Hepatocyte (in vitro differentiated cells): ENCODE measurements around the gene PNPLA2. TPM values are rescaled to one million over a fixed set of nuclear protein-coding genes. Genes with fewer than 3 reads are reported as not detected.

ENCODE experiments used
- DNase-seq: peaks from one replicate; pipeline ENCODE4 v3.0.0-alpha.2; 2016; ENCODE audit warnings: low spot score
- H2AFZ ChIP-seq: fragments of 200-600 bp; sonication (generic); 2 replicates; pipeline ENCODE4 v1.6.0; 2016; ENCODE audit warnings: antibody characterized with exemption, mild to moderate bottlenecking
- H3K27ac ChIP-seq: fragments of 200-600 bp; sonication (generic); 2 replicates; pipeline ENCODE4 v1.5.1; 2016; ENCODE audit warnings: mild to moderate bottlenecking
- H3K27me3 ChIP-seq: fragments of 200-600 bp; sonication (generic); 2 replicates; pipeline ENCODE4 v1.6.1; 2016
- H3K36me3 ChIP-seq: fragments of 200-600 bp; sonication (generic); replicated peaks from 2 replicates; pipeline ENCODE4 v1.5.1; 2016; ENCODE audit warnings: low read depth; ENCODE audit not compliant: insufficient read depth
- H3K4me1 ChIP-seq: fragments of 200-600 bp; sonication (generic); 2 replicates; pipeline ENCODE4 v1.5.1; 2016; ENCODE audit warnings: mild to moderate bottlenecking, moderate library complexity; ENCODE audit not compliant: insufficient read depth
- H3K4me2 ChIP-seq: fragments of 200-600 bp; sonication (generic); 2 replicates; pipeline ENCODE4 v1.6.0; 2016
- H3K4me3 ChIP-seq: fragments of 200-600 bp; sonication (generic); 2 replicates; pipeline ENCODE4 v1.5.1; 2016; ENCODE audit warnings: mild to moderate bottlenecking
- H3K79me2 ChIP-seq: fragments of 200-600 bp; sonication (generic); 2 replicates; pipeline ENCODE4 v1.6.0; 2017; ENCODE audit warnings: mild to moderate bottlenecking
- H3K9me2 ChIP-seq: fragments of 200-600 bp; sonication (generic); replicated peaks from 2 replicates; pipeline ENCODE4 v1.6.0; 2017; ENCODE audit warnings: mild to moderate bottlenecking; ENCODE audit not compliant: insufficient read depth
- H3K9me3 ChIP-seq: fragments of 200-600 bp; sonication (generic); 2 replicates; pipeline ENCODE4 v1.5.1; 2016; ENCODE audit warnings: low read depth, mild to moderate bottlenecking
- H4K20me1 ChIP-seq: fragments of 200-600 bp; sonication (generic); 2 replicates; pipeline ENCODE4 v1.6.0; 2016; ENCODE audit warnings: mild to moderate bottlenecking; ENCODE audit not compliant: insufficient read depth, poor library complexity, severe bottlenecking
- EZH2 ChIP-seq: fragments of 200-600 bp; sonication (generic); IDR thresholded peaks from 2 replicates; pipeline ENCODE4 v1.6.1; 2016; ENCODE audit warnings: antibody characterized with exemption, mild to moderate bottlenecking, borderline replicate concordance
- EZH2phosphoT487 ChIP-seq: fragments of 200-600 bp; sonication (generic); IDR thresholded peaks from one replicate; pipeline ENCODE4 v1.6.1; 2018; ENCODE audit warnings: antibody characterized with exemption, mild to moderate bottlenecking, low read depth, moderate library complexity; ENCODE audit not compliant: unreplicated experiment, severe bottlenecking
- WGBS: methylation state at CpG from one replicate; pipeline ENCODE4 v1.1.6; 2016; ENCODE audit warnings: low lambda C conversion rate; ENCODE audit errors: missing lambda C conversion rate; 5-methylcytosine and 5-hydroxymethylcytosine counted together
- polyA plus RNA-seq: library from polyadenylated mRNA; unstranded; fragments of >200 nt; fragmentation: Nextera tagmentation; extraction: Ambion mirVana; gene quantifications from 2 replicates; pipeline ENCODE4 v1.2.1, GENCODE V29; 2016
- total RNA-seq: library from RNA; depleted of rRNA; stranded (reverse); fragments of >200 nt; gene quantifications from 2 replicates; pipeline ENCODE4 v1.2.3, GENCODE V29; 2014
- TF ChIP-seq, protein P1 (sequence below): fragments of 200-600 bp; sonication (generic); IDR thresholded peaks from 2 replicates; pipeline ENCODE4 v1.5.1; 2016; ENCODE audit warnings: antibody characterized with exemption, mild to moderate bottlenecking; ENCODE audit not compliant: poor library complexity

PNPLA2 gene
- total and polyA plus RNA-seq, 2 experiments from 2014 or later, result 12.9 to 50.0 TPM

DNA sequence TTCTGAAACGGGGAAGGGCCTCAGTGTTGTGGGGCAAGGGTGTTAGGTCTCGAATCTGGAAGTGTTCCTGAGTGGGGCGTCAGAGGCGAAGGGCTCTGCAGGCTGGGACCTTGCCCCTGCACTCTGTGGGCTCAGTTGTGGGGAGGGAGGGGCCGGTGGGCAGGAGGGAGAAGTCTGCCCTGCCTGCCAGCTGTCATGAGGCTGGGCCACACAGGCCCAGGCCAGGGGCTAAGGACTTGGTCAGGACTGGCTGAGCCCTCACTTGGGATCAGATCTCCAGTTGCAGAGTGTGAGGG is 9.1 kb downstream of the PNPLA2 start, which contains the start of gene CRACR2B:
TSS of gene CRACR2B (plus strand) at position 23 of the 296 bp plus-strand sequence. CDS start 689 bp downstream, outside the sequence.
- Histone ChIP-seq H3K27me3 (peaks cover 21% of the 10 kb centered on the region), H3K9me2 (no peaks in the 10 kb centered on the region), H2AFZ (peak within 1 kb of the TSS; percentile 49), H3K36me3 (no peaks in the 10 kb centered on the region), H3K4me1 (peaks cover 45% of the 10 kb centered on the region), H3K4me2 (peak within 1 kb of the TSS; percentile 97), H3K79me2 (no peaks in the 10 kb centered on the region), H3K27ac (peak within 1 kb of the TSS; percentile 83), H4K20me1 (no peaks in the 10 kb centered on the region), H3K4me3 (peak within 1 kb of the TSS; percentile 14), H3K9me3 (no peaks in the 10 kb centered on the region)
- DNase-seq, result no peak
- TF ChIP-seq EZH2, result no peak
- TF ChIP-seq, protein P1, sequence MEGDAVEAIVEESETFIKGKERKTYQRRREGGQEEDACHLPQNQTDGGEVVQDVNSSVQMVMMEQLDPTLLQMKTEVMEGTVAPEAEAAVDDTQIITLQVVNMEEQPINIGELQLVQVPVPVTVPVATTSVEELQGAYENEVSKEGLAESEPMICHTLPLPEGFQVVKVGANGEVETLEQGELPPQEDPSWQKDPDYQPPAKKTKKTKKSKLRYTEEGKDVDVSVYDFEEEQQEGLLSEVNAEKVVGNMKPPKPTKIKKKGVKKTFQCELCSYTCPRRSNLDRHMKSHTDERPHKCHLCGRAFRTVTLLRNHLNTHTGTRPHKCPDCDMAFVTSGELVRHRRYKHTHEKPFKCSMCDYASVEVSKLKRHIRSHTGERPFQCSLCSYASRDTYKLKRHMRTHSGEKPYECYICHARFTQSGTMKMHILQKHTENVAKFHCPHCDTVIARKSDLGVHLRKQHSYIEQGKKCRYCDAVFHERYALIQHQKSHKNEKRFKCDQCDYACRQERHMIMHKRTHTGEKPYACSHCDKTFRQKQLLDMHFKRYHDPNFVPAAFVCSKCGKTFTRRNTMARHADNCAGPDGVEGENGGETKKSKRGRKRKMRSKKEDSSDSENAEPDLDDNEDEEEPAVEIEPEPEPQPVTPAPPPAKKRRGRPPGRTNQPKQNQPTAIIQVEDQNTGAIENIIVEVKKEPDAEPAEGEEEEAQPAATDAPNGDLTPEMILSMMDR, result no peak
- TF ChIP-seq EZH2phosphoT487, result no peak
- 50% methylated on average over 5 of the region's 5 CpGs for WGBS

DNA sequence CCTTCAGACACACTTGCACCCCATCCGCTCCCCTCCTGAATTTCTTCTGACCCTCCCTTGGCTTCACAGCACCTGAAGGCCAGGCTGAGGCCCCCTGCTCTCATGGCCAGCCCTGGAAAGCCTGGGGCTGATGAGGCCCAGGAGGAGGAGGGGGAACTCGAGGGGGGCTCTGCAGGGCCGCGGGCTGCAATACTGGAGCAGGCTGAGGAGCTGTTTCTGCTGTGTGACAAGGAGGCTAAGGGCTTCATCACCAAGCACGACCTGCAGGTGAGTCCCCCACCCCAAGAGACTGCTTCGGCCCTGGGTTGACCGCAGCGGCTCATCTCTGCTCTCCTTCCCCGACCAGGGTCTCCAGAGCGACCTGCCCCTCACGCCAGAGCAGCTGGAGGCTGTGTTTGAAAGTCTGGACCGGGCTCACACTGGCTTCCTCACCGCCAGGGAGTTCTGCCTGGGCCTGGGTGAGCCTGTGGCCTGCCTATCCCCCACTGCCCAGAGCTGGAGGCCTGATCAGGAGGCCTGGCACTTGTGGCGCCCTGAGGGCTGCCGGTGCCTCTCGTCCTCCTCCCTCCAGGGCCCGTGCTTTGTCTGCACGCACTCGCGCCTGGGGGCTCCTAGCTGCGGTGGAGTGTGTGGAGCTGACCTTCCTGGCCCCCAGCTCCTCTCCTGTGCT is 9.9 kb downstream of the PNPLA2 start:
- H3K36me3 ChIP-seq, result no peaks in the 10 kb centered on the region
- H3K79me2 ChIP-seq, result peaks cover 5% of the 10 kb centered on the region
- H2AFZ ChIP-seq, result no peak overlapping the region
- H3K9me2 ChIP-seq, result no peaks in the 10 kb centered on the region
- no peak for TF ChIP-seq EZH2
- TF ChIP-seq, protein P1, result no peak
- TF ChIP-seq EZH2phosphoT487, result no peak
- H3K27ac ChIP-seq, result no peak overlapping the region
- H3K4me2 ChIP-seq, result peak overlapping the region; percentile 97
- peaks cover 3% of the 10 kb centered on the region for H4K20me1 ChIP-seq
- no peak for DNase-seq
- H3K4me3 ChIP-seq, result no peak overlapping the region
- WGBS, result 68% methylated on average over 20 of the region's 21 CpGs
- peaks cover 46% of the 10 kb centered on the region for H3K4me1 ChIP-seq
- no peaks in the 10 kb centered on the region for H3K9me3 ChIP-seq
- peaks cover 21% of the 10 kb centered on the region for H3K27me3 ChIP-seq

DNA sequence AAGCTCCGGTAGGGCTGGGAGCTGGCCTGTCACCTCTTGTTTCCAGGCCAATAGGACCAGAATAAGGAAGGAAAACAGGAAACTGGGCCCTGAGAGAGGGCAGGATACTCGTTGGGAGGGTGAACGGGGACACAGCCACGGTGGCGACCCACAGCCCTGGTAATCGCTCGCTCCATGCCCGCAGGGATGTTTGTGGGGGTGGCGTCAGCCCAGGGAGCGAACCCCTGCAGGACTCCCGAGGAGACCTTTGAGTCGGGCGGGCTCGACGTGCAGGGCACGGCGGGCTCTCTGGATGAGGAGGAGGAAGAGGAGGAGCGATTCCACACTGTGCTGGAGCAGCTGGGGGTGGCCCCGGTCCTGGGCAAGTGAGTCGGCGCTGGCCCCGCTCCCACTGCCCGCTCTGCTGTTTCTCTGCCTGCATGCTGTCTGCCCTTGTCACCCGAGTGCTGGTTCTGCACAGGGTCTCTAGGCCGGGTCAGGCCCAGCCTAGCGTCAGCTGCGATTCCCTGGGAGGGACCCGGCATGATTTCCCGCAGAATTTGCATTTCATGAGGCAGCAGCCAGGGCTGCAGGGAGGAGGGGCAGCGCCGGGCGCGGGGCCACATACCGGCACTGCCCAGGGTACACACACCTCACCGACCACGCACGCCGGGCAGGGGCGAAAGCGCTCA is 10.6 kb downstream of the PNPLA2 start:
- Histone ChIP-seq H3K4me3 (no peak overlapping the region), H3K27me3 (peaks cover 21% of the 10 kb centered on the region)
- 26% methylated on average over 38 of the region's 40 CpGs for WGBS

More for the DNA sequence above, 10.6 kb downstream of the PNPLA2 start:
- Histone ChIP-seq H4K20me1 (peaks cover 10% of the 10 kb centered on the region), H3K4me1 (peaks cover 53% of the 10 kb centered on the region), H3K79me2 (peaks cover 12% of the 10 kb centered on the region), H3K4me2 (peak overlapping the region; percentile 97), H2AFZ (no peak overlapping the region), H3K27ac (no peak overlapping the region), H3K9me3 (no peaks in the 10 kb centered on the region), H3K9me2 (no peaks in the 10 kb centered on the region), H3K36me3 (no peaks in the 10 kb centered on the region)
- TF ChIP-seq EZH2phosphoT487 (no peak), EZH2 (no peak)
- TF ChIP-seq, protein P1, result no peak
- DNase-seq, result no peak
